Activated CD8-positive, alpha-beta T cell treated with anti-CD3 and anti-CD28 coated beads, Interleukin-2, amount 10 ng/mL, durations not matched to agents 7 days and 5 days (primary cell): ENCODE measurements around the gene PRKACA. TPM values are rescaled to one million over a fixed set of nuclear protein-coding genes. Genes with fewer than 3 reads are reported as not detected.
A peak's percentile ranks its signal among the peaks of the same experiment; 100 is the strongest.

Experiments
- ATAC-seq: fragments of 150-1000 bp; cut with Tn5 transposase; one replicate; pipeline ENCODE4 v1.10.0; 2021; ENCODE audit warnings: moderate library complexity
- CTCF ChIA-PET: fragments of 350-600 bp; sonication (Branson Sonifier 250); formaldehyde crosslinking; loops from one replicate; lab custom pipeline; 2021; ENCODE audit warnings: antibody characterized with exemption; lab: Charles Lee
- POLR2A ChIA-PET: fragments of 350-600 bp; sonication (Branson Sonifier 250); formaldehyde crosslinking; loops from one replicate; lab custom pipeline; 2021; ENCODE audit warnings: antibody characterized with exemption; lab: Charles Lee
- DNase-seq: peaks from one replicate; pipeline ENCODE4 v3.0.0-alpha.2; 2020
- H3K27ac Mint-ChIP-seq: one replicate; pipeline ENCODE4 v1.8.0; 2021; ENCODE audit warnings: mild to moderate bottlenecking, mixed read lengths
- H3K27me3 Mint-ChIP-seq: one replicate; pipeline ENCODE4 v1.8.0; 2021; ENCODE audit warnings: low read depth, mixed read lengths
- H3K36me3 Mint-ChIP-seq: one replicate; pipeline ENCODE4 v1.8.0; 2021; ENCODE audit warnings: low read depth, mixed read lengths
- H3K4me1 Mint-ChIP-seq: one replicate; pipeline ENCODE4 v1.8.0; 2021; ENCODE audit warnings: low read depth, mixed read lengths
- H3K4me3 Mint-ChIP-seq: one replicate; pipeline ENCODE4 v1.8.0; 2021; ENCODE audit warnings: mild to moderate bottlenecking, mixed read lengths
- H3K9me3 Mint-ChIP-seq: one replicate; pipeline ENCODE4 v1.8.0; 2022; ENCODE audit warnings: mixed read lengths; ENCODE audit not compliant: insufficient read depth
- total RNA-seq, 2 experiments: library from RNA; stranded (reverse); gene quantifications; one replicate each; pipeline ENCODE4 v1.2.3, GENCODE V29; 2021

Gene PRKACA
- total RNA-seq, 2 experiments from 2014 or later, result 69.2 to 72.4 TPM

DNA sequence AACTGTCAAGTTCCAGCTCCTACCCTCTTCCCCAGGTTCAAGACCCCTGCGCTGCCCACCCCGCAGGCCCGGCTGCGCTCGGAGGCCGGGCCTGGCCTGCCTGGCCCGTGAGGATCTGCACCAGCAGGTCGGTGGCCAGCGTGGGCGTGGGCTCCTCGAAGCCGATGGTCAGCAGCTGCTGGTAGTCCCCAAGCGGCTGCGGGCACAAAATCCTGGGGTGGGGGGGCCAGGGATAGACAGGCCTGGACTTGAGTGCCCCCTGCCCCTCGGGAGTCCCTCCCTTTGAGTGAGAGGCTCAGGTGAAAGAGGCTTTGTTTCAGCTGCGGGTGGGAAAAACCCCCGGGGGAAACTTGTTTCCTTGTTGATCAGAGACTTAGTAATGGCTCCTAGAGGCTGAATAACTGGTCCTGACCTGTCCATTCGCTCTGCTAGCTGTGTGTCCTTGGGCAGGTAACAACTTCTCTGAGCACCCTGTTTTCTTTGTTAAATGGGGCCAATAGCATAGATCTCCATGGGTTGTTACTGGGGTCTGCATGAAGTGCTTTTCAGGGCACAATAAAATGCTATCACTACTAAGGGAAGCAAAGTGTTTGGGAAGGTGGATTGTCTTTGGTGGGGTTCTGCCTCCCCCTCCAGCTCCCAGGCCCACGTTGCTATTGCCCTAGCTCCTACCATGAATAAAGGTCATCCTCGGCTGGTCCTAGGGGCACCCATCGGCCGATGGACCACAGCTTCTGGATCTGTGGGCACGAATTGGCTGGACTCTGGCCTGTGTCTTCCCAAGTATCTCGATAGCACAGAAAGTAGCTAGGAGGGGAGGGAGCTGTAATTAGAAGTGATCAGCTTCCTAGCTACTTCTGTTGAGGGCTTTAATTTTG, 35.5 kb downstream of the PRKACA start:
- ChIA-PET CTCF (interaction anchor here (0.6 to 3.0 kb wide), 14 partner anchors 8 to 220 kb away, joined by 3 to 15 read pairs (median 6); partner anchors contain the start of genes ASF1B and MISP3), POLR2A (interaction anchor here (0.6 to 1.9 kb wide), 7 partner anchors 8 to 932 kb away, joined by 3 to 8 read pairs (median 3); partner anchors contain the start of genes ADGRE5, ASF1B, IER2 and IL27RA)
- H3K4me1 Mint-ChIP-seq, result peaks cover 18% of the 10 kb centered on the region
- ATAC-seq (no peak), DNase-seq (no peak)
- H3K36me3 Mint-ChIP-seq, result peaks cover 2% of the 10 kb centered on the region
- H3K4me3 Mint-ChIP-seq, result peak overlapping the region; percentile 92
- peak overlapping the region; percentile 92 for H3K27ac Mint-ChIP-seq
- no peaks in the 10 kb centered on the region for H3K27me3 Mint-ChIP-seq
- H3K9me3 Mint-ChIP-seq, result no peaks in the 10 kb centered on the region

DNA sequence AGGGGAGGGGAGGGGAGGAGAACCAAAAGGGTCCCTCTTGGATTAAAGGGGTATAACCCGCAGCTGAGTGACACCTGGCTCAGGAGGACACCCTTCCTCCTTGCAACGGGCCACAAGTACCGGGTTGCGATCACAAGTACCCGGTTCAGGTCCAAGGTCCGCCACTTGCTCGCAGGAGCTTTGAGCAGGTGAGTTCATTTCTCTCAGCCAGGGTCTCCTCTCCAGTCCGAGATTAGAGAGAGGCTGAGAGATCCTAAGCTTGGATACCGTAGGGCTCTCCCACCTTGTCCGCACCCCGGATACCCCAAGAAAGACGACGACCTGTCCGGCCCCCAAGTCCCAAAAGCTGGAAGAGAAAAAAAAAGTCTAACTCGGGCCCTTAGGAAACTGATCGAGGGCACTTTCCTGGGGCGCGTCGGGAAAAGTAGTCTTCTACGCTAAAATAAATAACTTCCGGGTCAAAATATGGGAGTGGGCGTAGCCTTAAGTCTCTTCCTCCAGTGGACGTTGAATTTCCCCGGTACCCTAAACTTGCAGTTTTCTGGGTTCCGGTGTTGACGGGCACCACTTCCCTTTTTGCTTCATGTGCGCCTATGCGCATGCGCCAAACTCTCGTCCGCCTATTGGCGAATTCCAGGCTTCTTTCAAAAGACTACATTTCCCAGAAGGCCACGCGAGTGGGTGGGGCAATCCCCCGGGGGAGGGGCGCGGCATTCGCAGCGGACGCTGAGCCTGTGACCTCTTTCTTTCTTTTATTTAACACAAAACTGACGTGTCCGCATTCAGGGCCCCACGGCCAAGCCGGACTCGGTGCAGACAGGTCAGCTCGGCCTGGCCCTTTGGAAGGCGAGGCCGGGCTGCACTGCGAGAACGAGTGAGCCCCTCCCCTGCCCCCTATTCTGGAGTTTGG, 36.4 kb downstream of the PRKACA start:
- peak overlapping the region; percentile 92 for H3K4me3 Mint-ChIP-seq
- DNase-seq, result peak; percentile 100
- no peaks in the 10 kb centered on the region for H3K9me3 Mint-ChIP-seq
- H3K27me3 Mint-ChIP-seq, result no peaks in the 10 kb centered on the region
- ATAC-seq, result peak; percentile 96
- CTCF ChIA-PET, result interaction anchor here (0.7 to 3.0 kb wide), 17 partner anchors 7 to 219 kb away, joined by 3 to 15 read pairs (median 5); partner anchors contain the start of genes ASF1B and MISP3
- H3K4me1 Mint-ChIP-seq, result peaks cover 18% of the 10 kb centered on the region
- peak overlapping the region; percentile 92 for H3K27ac Mint-ChIP-seq
- peaks cover 2% of the 10 kb centered on the region for H3K36me3 Mint-ChIP-seq
- POLR2A ChIA-PET, result interaction anchor here (0.6 to 1.9 kb wide), 8 partner anchors 9 to 306 kb away, joined by 3 to 8 read pairs (median 3); partner anchors contain the start of genes ADGRE5, ASF1B and IL27RA

DNA sequence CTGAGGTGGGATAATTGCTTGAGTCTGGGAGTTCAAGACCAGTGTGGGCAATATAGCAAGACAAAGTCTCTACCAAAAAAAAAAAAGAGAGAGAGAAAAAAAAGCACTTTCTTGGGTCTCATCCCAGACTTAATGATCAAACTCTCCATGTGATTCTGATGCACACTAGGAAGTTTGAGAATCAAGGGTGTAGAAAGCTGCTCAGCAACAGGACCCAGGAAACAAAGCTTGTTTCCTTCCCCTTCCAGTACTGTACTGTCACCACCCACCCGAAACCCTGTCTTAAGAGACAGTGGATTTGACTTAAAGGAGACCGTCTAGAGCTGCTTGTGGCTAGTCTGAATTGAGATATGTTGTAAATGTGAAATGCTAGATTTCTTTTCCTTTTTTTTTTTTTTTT, 39.2 kb downstream of the PRKACA start:
- H3K27ac Mint-ChIP-seq, result no peak overlapping the region
- ChIA-PET POLR2A (no interaction called here), CTCF (interaction anchor here (0.6 to 1.5 kb wide), 5 partner anchors 9 to 200 kb away, joined by 3 to 7 read pairs (median 4); partner anchors contain the start of gene ASF1B)
- peaks cover 2% of the 10 kb centered on the region for H3K36me3 Mint-ChIP-seq
- H3K27me3 Mint-ChIP-seq, result no peaks in the 10 kb centered on the region
- no peak overlapping the region for H3K4me3 Mint-ChIP-seq
- no peaks in the 10 kb centered on the region for H3K9me3 Mint-ChIP-seq
- ATAC-seq (no peak), DNase-seq (no peak)
- H3K4me1 Mint-ChIP-seq, result peaks cover 37% of the 10 kb centered on the region

DNA sequence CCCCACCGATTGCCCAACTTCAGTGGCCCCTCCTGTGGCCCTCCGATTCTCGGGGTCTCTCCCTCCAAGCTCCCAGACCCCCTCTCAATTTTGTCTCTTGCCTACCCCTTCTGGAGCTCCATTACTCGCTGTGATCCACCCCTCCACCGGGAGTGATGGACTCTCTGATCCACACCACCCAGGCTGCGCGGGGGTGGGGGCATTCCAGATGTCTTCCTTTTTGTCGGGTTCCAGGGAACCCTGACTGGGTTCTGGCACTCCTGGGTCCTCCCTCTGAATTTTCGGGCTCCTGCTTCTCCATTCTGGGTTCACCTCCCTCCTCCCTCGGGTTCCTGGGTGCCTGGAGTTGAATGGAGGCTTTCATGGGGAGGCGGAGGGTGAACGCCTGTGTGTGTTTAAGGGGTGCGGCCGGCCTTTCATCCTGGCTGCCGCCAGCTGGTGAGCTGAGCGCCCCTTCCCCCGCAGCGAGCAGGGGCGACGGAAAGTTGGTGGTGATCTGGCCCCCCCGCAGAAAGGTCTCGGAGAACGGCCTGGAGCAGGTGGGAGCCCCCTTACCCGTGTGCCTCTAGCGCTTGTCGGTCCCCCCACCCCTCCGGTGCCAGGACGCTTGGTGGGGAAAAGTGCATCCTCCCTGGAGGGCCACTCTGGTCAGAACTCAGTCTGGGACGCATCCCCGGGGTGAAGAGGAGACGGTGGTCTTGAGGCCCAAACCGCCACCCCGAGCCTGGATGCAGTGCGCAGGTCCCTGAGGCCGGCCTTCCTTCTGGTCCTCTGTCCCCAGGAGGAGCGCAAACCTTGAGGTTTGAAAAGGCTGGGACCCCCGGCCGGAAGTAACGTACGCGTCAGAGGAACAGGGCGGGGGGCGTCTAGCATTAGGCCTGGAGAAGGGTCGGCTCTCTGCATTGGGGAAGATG, 43.4 kb downstream of the PRKACA start:
- Mint-ChIP-seq H3K27me3 (peaks cover 2% of the 10 kb centered on the region), H3K4me1 (peaks cover 30% of the 10 kb centered on the region), H3K36me3 (no peaks in the 10 kb centered on the region), H3K4me3 (peak overlapping the region; percentile 88), H3K27ac (peak overlapping the region; percentile 80), H3K9me3 (no peaks in the 10 kb centered on the region)
- peak; percentile 7 for ATAC-seq
- no peak for DNase-seq
- CTCF ChIA-PET, result interaction anchor here (1.0 to 6.3 kb wide), 13 partner anchors 8 to 194 kb away, joined by 3 to 87 read pairs (median 5); partner anchors contain the start of genes ASF1B and PRKACA
- POLR2A ChIA-PET, result interaction anchor here (1.0 kb wide), 1 partner anchor 63 kb away, joined by 3 read pairs; no protein-coding TSS in a partner anchor

DNA sequence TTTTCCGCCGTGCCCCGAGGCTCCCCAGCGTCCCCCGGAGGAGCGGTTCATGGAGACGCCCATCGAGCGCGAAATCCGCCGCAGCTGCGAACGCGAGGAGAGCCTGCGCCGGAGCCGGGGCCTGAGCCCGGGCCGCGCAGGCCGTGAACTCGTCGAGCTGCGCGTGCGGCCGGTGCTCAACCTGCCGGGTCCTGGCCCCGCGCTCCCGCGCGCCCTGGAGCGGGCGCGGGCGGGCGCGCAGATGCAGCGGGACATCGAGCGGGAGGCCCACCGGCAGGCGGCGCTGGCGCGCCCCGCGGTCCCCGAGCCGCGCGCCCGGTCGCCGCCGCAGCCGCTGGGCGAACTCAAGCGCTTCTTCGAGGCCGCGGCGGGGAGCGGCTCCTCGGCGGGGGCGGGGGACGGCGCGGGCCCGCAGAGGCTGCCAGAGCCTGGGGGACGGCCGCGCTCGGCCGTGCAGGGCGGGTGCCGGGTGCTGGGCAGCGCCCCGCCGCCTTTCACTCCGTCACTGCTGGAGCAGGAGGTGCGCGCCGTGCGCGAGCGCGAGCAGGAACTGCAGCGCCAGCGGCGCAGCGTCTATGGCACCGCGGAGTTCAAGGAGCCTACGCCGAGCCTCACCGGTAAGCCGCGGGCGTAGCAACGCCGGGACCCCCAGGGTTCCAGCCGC, 44.2 kb downstream of the PRKACA start:
- ChIA-PET CTCF (interaction anchor here (0.8 to 6.3 kb wide), 18 partner anchors 8 to 205 kb away, joined by 3 to 87 read pairs (median 5); partner anchors contain the start of genes ASF1B, IL27RA and PRKACA), POLR2A (interaction anchor here (1.0 kb wide), 1 partner anchor 63 kb away, joined by 3 read pairs; no protein-coding TSS in a partner anchor)
- H3K4me1 Mint-ChIP-seq, result peaks cover 30% of the 10 kb centered on the region
- peak; percentile 78 for ATAC-seq
- peaks cover 2% of the 10 kb centered on the region for H3K27me3 Mint-ChIP-seq
- no peaks in the 10 kb centered on the region for H3K9me3 Mint-ChIP-seq
- peak overlapping the region; percentile 80 for H3K27ac Mint-ChIP-seq
- peak overlapping the region; percentile 88 for H3K4me3 Mint-ChIP-seq
- peak; percentile 80 for DNase-seq
- H3K36me3 Mint-ChIP-seq, result no peaks in the 10 kb centered on the region

DNA sequence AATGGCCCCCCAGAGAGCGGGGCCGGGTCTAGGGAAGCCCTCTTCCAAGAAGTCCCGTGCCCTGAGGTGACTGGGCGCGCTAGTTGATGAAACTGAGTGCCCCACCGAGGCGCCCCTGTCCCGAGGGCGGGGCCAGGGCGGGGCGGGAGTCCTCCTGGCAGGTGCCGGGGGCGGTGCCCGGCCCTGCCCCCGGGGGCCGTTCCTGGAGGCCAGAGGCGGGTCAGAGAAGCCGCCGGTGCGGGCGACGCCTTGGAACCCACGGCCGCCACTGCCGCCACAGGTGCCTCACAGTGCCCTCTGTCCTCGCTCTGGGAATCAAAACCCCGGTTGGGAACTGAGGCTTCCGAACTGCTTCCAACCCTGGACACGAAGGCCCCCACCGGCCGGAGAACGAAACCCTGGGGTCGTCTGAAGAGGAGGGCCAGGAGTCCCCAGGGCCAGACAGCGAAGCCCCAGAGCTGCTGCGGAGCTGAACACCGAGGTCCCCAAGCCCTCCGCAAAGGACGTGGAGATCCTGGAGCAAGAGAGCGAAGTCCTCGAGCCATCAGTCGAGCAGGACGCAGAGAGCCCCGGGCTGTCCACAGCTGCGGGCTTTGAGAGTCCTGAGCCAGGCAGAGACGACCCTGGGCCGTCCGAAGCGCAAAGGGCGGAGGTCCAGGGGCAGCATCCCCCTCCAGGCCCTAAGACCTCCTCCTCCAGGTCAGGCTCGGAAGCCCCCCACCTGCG, 44.9 kb downstream of the PRKACA start, which contains the start of gene MISP3:
Gene MISP3, plus strand, starts transcription at position 252 of the 726 bp plus-strand sequence. CDS start 524 bp downstream, outside the sequence.
- peaks cover 30% of the 10 kb centered on the region for H3K4me1 Mint-ChIP-seq
- H3K36me3 Mint-ChIP-seq, result no peaks in the 10 kb centered on the region
- ATAC-seq (peak; percentile 16), DNase-seq (peak; percentile 51)
- ChIA-PET POLR2A (interaction anchor here (0.8 to 1.2 kb wide), 2 partner anchors 13 to 19 kb away, joined by 3 to 5 read pairs; no protein-coding TSS in a partner anchor), CTCF (interaction anchor here (0.6 to 6.3 kb wide), 29 partner anchors 9 to 204 kb away, joined by 3 to 87 read pairs (median 3); partner anchors contain the start of genes ASF1B and IL27RA)
- H3K27me3 Mint-ChIP-seq, result peaks cover 2% of the 10 kb centered on the region
- peak within 1 kb of the TSS; percentile 80 for H3K27ac Mint-ChIP-seq
- no peaks in the 10 kb centered on the region for H3K9me3 Mint-ChIP-seq
- H3K4me3 Mint-ChIP-seq, result peak within 1 kb of the TSS; percentile 88

DNA sequence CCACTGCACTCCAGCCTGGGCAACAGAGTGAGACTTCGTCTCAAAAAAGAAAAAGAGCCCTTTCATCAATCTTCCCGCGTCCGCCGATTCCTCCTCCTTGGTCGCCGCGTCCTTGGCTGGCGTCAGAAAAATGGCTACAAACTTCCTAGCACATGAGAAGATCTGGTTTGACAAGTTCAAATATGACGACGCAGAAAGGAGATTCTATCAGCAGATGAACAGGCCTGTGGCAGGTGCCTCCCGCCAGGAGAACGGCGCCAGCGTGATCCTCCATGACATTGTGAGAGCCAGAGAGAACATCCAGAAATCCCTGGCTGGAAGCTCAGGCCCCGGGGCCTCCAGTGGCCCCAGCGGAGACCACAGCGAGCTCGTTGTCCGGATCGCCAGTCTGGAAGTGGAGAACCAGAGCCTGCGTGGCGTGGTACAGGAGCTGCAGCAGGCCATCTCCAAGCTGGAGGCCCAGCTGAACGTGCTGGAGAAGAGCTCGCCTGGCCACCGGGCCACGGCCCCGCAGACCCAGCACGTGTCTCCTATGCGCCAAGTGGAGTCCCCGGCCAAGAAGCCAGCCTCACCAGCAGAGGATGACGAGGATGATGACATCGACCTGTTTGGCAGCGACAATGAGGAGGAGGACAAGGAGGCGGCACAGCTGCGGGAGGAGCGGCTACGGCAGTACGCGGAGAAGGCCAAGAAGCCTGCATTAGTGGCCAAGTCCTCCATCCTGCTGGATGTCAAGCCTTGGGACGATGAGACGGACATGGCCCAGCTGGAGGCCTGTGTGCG, 47.1 kb downstream of the PRKACA start:
- POLR2A ChIA-PET, result interaction anchor here (0.7 kb wide), 1 partner anchor 13 kb away, joined by 3 read pairs; no protein-coding TSS in a partner anchor

DNA sequence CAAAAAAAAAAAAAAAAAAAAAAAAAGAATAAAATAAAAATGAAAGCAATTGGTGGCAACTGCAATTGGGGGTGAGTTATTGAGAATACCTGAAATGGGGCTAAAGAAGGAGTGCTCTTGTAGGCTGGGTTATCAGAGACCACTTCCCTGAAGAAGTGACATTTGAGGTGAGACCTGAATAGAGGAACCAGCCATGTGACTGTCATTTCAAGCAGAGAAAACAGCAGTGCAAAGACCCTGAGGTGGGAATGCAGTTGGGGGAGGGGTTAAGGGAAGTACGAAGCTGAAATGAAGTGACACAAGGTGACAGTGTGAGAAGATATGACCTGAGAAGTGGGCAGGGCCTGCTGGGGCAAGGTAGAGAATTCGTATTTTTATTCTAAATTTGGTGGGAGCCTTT, 51.4 kb downstream of the PRKACA start:
- POLR2A ChIA-PET, result interaction anchor here (1.0 kb wide), 1 partner anchor 35 kb away, joined by 4 read pairs; the partner anchor contains the start of gene IL27RA
- H3K4me1 Mint-ChIP-seq, result no peaks in the 10 kb centered on the region
- H3K27ac Mint-ChIP-seq, result no peak overlapping the region
- H3K4me3 Mint-ChIP-seq, result no peak overlapping the region
- H3K9me3 Mint-ChIP-seq, result no peaks in the 10 kb centered on the region
- no peaks in the 10 kb centered on the region for H3K36me3 Mint-ChIP-seq
- CTCF ChIA-PET, result no interaction called here
- peaks cover 12% of the 10 kb centered on the region for H3K27me3 Mint-ChIP-seq
- DNase-seq (no peak), ATAC-seq (peak; percentile 31)

More for the DNA sequence above, 47.1 kb downstream of the PRKACA start:
- Mint-ChIP-seq H3K4me3 (no peak overlapping the region), H3K9me3 (no peaks in the 10 kb centered on the region), H3K36me3 (no peaks in the 10 kb centered on the region), H3K4me1 (peaks cover 28% of the 10 kb centered on the region), H3K27me3 (peaks cover 6% of the 10 kb centered on the region), H3K27ac (no peak overlapping the region)
- no peak for ATAC-seq
- CTCF ChIA-PET, result interaction anchor here (0.8 to 6.3 kb wide), 9 partner anchors 11 to 208 kb away, joined by 3 to 87 read pairs (median 4); partner anchors contain the start of gene ASF1B
- DNase-seq, result no peak

DNA sequence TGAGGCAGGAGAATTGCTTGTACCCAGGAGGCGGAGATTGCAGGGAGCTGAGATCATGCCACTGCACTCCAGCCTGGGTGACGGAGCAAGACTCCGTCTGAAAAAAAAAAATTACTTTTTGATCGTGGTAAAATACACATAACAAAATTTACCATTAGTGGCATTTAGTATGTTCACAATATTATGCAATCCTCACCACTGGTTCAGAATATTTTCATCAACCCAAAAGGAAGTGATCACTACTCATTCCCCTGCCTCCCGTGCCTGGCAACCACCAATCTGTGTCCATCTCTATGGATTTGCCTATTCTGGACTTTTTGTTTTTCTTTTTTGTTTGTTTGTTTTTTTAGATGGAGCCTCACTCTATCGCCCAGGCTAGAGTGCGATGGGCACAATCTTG, 54.5 kb downstream of the PRKACA start:
- ATAC-seq, result no peak
- no peak overlapping the region for H3K27ac Mint-ChIP-seq
- no peak overlapping the region for H3K4me3 Mint-ChIP-seq
- H3K4me1 Mint-ChIP-seq, result peaks cover 8% of the 10 kb centered on the region
- no peak for DNase-seq
- ChIA-PET POLR2A (no interaction called here), CTCF (no interaction called here)
- H3K27me3 Mint-ChIP-seq, result peaks cover 32% of the 10 kb centered on the region
- H3K9me3 Mint-ChIP-seq, result no peaks in the 10 kb centered on the region
- no peaks in the 10 kb centered on the region for H3K36me3 Mint-ChIP-seq
